GM19467 (cell line): ENCODE data around the gene NKAIN2.
"Not testable (repeated sequence)": the region's sequence is repeated elsewhere in the genome, so short reads cannot be mapped to it uniquely, and the experiment has no call there.

Experiments used
- ATAC-seq: cut with Tn5 transposase; IDR thresholded peaks from one replicate; pipeline ENCODE4 v1.9.1; 2021; ENCODE audit warnings: mild to moderate bottlenecking, moderate library complexity; ENCODE audit not compliant: unreplicated experiment

NKAIN2 gene

DNA sequence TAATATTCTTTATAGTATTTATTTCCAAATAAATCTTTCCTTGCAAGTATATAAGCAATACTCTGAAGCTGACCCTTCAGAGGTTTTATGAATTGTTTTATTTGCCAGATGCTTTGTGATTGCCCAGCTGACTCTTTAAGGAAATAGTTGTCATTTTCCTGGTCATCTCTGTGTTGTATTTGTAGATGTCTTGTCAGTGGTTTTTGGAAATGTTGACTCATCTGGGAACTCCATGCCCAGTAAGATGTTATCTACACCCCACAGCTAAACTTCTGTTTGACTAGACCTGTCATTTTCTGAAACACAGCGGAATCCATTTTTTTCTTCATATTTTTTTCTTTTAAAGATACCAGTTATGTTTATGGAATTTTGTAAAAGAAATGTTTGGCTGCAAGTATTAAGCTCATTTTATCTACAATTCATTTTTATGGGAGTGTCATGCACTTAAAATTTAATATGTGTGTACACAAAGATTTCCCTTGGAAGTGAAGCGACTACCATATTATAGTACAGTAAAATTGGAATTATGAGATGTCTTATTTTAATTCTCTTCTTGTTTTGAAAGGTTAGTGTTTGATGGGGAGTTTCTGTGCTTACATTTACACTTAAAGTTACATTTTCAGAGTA lies 491.0 kb downstream of the NKAIN2 start:
- no peak for ATAC-seq

DNA sequence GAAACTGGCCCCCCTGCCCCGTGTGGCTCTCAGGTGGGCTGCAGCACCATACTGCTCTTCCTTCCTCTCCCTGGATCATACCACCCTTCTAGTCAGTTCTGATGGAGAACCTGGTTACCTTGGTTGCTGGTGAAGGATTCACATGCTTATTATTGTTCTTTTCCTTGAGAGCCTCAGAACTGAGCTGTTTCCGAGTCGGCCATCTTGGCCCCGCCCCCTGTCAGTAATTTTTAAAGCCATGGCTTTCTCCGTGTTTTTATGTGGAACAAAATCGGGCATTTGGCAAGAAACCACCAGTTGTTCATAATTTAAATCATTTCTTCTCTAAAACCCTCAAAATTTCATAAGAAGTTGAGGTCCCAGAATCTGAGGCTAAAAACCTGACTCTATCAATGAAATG lies 493.8 kb downstream of the NKAIN2 start:
- no peak for ATAC-seq

DNA sequence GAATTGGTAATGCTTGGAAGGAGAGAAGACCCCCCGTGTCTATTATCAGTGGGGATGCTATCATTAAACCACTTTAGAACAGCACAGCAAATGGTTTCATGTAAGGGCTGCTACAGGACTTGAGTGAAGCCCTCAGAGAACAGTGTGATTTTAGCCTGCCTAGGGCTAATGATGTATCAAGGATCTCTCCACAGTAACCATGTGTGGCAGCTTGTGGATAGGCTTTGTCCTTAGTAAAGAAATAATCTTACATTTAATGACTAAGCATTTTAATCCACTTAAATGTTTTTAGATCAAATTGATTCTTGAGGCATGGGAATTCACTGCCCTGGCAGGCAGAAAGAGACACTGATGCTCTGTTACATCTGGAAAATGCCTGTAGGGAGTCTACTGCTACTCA lies 495.1 kb downstream of the NKAIN2 start:
- ATAC-seq, result no peak

DNA sequence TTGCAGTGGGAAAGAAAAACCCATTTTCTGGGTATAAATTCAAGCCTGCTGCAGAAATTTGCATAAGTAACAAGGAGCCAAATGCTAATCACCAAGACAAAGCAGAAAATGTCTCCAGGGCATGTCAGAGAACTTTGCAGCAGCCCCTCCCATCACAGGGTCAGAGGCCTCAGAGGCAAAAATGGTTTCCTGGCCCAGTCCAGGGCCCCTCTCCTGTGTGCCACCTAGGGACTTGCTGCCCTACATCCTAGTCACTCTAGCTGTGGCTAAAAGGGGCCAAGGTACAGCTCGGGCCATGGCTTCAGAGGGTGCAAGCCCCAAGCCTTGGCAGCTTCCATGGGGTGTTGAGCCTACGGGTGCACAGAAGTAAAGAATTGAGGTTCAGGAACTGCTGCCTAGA lies 497.2 kb downstream of the NKAIN2 start:
- ATAC-seq, result not testable (repeated sequence)

DNA sequence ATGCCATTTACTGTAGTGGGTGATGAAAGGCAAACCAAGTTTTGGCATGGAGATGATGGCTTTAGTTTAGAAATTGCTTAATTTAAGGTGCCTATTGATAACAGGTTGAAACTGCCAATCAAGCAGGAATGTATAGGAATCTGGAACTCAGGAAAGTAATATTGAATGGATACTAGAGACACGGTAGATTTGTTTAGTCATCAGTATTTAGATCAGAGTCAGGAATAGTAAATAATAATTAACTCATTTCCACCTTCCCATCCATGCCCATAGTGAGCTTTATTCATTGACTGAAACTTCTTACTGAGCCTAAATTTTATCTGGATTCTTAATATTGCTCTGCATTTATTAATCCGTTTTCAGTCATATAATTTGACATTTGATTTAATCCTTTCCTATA lies 500.3 kb downstream of the NKAIN2 start:
- no peak for ATAC-seq

DNA sequence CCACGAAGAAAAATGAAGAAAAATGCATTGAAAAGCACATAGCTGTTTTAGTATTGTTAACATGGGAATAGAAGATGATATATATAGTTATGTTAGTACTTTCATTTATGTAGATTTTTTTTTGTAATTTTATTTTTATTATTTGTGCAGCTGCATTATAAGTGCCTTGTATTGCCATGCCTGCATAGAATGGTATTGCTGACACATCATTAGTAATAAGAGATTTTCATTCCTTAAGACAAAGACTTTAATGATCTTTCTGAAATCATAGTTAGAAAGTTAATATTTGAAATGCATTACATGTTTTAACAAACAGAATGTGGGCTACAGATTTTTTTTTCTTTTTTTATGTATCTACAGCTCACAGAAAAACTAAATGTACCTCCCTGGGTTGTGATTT lies 506.5 kb downstream of the NKAIN2 start:
- no peak for ATAC-seq

DNA sequence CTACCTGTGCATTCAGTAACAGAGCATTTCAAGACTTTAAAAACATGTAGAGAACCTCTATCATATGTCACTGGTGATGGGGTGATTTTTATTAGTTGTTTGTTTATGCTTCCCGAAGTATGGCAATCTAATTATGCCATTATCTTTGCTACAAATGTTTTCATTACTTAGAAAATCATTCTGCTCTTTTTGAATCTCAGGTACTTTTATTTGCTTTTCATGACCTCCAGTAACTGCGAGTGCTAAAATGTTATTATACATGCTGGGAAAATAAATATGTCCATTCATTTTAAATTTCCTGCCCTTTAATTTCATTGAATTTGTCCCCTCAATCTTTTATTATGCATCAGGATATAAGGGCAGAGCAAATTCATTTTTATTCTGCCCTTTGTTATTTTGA lies 515.7 kb downstream of the NKAIN2 start:
- ATAC-seq, result no peak

DNA sequence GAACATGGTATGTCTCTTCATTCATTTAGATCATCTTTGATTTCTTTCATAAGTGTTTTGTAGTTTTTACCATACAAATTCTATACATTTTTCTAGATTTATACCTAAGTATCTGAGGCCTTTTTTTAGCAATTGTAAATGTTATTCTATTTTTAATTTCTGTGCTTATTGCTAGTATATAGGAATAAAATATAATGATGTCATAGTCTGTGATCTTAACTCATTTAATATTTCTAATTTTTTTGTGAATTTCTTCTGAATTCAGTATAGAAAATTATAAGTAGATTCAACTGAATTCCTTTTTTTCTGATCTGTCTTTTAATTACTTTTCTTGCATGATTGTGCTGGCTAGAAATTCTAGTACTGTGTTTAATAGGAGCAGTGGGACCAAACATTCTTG lies 520.6 kb downstream of the NKAIN2 start:
- no peak for ATAC-seq

DNA sequence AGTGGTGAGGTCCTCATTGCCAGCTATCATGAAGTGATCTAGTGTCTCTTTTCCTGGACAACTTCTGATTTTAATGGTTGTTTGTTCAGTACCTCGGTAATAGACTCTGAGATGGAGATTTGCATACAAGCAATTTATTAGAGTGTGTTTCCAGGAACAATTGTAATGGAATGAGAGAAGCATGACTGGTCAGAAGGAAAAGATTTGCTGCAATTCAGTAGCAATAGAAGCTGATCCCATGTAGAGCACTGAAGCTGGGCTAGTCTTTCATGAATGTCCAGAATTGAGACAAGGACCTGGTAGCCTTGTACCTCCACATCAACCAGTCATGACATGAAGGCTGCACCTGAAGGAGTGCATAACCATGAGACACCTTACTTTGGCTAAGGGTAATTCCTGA lies 526.5 kb downstream of the NKAIN2 start:
- no peak for ATAC-seq

DNA sequence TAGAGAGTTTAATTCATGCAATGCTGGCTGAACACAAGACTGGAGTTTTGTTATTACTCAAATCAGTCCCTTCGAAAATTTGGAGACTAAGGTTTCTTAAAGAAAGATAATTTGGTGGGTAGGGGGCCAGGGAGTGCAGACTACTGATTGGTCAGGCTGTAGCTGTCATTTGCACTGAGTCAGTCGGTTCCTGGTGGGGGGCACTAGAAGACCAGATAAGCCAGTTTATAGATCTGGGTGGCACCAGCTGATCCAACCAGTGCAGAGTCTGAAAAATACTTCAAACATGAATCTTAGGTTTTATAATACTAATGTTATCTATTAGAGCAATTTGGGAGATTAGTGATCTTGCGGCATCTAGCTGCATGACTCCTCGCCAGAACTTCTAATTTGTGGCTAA lies 530.7 kb downstream of the NKAIN2 start:
- ATAC-seq, result no peak

DNA sequence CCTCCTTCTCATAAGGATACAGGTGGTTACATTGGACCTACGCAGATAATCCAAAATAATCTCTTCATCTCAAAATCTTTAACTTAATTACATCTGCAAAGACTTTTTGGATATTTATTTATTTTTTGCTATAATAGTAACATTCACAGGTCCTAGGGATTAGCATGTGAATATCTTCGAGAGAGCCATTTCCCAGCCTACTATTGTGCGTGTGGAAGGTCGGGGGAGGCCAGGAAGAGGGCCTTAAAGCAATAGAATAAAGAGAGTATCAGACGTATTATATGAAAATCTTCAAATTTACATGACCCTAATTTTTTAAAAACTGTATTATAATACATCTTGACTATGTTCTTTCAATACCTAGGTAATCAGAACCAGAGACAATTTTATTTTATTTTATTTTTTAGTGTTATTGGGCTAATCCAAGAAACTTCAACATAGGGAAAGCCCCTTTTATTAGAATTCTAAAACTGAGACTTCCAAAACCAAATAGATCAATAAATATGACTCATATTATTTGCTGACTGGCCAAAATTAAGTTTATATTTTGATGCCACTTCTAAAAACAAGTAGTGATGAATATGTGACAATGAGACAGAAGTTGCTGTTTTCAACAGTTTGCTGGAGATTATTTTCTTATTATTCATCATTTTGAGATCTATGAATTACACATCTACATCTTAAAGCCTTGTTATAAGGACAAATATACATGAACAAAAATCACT lies 536.1 kb downstream of the NKAIN2 start:
- no peak for ATAC-seq

DNA sequence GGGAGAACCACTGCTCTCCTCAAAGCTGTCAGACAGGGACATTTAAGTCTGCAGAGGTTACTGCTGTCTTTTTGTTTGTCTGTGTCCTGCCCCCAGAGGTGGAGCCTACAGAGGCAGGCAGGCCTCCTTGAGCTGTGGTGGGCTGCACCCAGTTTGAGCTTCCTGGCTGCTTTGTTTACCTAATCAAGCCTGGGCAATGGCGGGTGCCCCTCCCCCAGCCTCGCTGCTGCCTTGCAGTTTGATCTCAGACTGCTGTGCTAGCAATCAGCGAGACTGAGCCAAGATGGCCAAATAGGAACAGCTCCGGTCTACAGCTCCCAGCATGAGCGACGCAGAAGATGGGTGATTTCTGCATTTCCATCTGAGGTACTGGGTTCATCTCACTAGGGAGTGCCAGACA lies 544.7 kb downstream of the NKAIN2 start:
- not testable (repeated sequence) for ATAC-seq

DNA sequence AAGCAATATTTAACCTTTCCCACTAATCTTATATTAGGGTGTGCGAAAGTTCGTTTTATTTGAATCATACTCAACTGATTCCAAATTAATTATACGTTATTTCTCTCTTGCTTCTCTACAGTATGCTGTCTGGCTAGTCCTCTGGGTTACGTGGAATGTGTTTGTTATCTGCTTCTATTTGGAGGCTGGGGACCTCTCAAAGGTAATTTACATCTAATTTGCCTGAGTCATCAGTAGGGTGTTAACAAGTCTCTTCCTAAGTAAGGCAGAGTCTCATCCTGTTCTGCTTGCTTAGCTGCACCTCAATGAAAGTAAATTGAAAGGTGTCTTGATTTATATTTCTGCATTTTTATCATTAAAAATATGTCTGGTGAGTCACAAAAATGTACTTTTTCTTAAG lies 551.5 kb downstream of the NKAIN2 start:
- ATAC-seq, result no peak

DNA sequence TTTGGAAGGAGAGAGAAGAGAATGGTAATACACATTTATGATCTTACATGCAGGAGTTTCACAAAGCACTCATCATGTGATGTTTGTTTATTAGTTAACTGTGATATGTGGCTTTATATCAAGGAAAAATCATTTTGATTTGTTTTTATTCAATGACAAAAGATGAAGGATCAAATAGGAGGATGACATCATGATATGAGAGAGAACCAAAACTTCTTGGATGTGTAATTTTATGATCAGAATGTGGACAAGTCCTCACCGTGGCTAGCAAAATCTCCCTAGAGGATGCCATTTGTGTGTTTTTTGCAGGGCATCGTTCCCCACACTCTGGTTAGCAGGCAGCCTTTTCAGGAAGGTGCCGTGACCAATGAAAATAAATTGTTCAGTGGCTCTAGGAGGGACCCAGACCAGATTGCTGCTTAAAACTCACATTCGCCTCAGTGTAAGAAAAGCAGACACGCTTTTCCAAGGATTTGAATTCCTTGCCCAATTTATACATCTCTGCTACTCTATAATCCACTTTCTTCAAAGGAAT lies 552.7 kb downstream of the NKAIN2 start:
- no peak for ATAC-seq

DNA sequence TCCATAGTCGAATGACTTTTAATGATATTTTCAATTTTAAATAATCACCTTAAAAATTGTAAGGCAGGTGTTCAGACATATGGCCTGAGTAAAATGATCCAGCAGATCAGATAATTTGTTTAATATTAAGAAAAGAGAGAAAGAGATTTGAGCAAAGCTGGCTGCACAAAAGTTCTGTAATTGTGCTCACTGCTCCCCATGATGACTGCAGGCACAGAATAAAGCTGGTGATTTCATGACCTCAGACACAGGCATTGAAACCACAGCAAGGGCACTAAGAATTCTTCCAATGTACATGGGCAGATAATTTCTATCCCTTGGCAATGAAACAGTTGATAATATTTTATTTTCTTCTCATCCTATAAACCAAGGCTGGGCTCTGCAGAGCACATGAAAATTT lies 553.1 kb downstream of the NKAIN2 start:
- no peak for ATAC-seq

DNA sequence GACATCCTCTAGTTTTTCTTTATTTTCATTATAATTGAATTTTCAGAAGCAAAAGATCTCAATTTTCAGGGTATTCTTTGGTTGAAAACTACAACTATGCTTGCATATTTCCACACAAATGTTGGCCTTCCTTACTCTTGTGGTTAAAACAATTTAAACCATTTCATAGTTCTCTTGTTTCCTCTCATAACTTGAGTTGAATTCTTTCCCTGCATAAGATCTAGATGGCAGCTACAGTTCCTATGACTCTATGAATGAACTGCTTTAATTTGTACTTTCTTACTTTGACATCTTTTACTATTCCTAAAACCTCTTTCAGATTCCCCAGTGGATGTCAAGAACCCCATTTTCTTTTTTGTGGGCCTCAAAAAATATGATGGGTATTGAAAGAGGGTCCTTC lies 564.5 kb downstream of the NKAIN2 start:
- ATAC-seq, result no peak

DNA sequence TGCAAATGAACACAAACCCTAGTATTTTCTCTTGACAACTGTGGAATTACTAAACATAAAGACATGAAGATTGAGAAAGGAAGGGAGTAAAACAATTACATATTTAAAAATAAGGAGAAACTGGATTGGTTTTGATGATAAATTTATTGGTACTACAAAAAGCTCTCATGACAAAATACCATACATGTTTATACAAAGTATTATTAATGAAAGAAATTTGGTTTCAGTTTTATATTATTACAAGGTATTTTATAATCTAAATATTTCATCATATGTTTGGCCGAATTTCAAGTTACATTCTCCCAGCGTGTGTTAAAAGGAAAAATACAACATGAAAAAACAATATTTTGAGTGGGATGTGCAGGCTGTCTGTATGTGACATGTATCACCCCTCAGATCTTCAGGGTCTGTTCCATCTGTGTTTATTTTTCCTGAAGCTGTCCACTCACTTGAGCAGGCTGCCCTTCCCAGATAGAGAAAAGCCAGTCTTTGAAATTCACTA lies 568.4 kb downstream of the NKAIN2 start:
- ATAC-seq, result no peak

DNA sequence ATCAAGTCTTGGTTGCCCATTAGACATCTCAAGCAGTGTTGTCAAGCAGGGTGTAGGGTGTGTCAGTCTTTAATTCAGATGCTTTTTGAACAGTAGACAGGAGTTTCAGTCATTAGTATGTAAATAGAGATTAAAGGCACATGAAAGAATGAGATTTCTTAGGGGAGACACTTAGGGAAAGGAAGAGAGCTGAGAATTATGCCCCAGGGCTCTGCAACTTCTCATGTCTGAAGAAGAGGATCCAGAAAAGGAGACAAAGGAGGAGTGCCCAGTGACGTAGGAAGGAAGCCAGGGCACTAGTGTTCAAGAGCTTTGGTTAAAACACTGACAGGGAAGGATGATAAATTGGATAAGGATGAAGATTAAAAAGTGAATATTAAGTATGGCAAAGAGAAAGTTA lies 569.7 kb downstream of the NKAIN2 start:
- ATAC-seq, result no peak

DNA sequence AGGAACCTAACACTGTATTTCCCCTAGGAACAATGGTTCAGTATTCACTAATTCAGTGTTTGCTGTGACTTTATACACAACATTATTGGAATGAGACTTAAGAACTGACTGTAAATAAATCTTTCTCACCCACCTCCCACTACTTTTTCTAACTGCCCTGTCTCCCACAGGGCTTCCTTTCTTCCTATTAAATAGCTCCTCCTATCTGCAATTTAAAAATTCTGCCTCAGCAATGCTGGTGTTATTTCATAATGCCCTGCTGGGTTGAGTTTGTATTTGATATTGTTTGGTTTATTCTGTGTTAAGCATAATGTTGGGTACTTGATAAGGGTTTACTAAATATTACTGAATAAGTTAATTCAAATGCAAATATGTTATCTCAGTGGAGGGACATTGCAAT lies 585.5 kb downstream of the NKAIN2 start:
- ATAC-seq, result no peak

DNA sequence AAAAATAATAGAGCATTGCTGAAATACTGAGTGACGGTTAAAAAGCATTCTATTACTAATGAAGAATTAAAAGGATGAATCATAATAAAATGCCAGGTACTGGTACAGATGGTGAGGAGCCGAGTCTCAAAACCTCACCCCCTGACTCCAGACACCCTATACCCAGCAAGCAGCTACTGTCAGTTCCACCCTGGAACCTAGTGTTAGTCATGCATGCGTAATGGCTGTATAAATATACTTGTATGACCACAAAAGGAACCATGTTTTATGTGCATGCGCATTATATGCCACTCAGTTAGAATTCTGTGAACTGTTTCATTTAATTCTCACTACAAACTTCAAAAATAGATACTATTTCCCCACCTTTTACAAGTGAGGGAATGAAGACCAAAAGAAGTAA lies 589.9 kb downstream of the NKAIN2 start:
- ATAC-seq, result no peak

DNA sequence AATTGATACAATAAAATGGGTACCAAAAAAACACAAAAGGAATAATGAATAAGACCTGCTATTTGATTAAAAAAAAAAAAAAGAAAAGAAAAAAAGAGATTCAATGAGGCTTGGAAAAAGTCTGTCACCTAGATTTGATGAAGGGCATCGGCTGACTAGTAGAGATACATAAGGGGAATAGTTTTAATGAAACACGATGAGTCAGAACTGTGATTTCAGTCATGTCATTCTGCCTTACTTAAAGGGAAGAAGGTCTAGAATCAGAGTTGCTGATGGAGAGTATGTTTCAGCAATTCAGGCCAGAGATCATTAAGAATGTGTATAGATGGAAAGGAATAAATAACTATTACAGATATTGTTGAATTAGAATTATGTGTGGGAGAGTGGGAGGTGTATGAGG lies 592.7 kb downstream of the NKAIN2 start:
- no peak for ATAC-seq

DNA sequence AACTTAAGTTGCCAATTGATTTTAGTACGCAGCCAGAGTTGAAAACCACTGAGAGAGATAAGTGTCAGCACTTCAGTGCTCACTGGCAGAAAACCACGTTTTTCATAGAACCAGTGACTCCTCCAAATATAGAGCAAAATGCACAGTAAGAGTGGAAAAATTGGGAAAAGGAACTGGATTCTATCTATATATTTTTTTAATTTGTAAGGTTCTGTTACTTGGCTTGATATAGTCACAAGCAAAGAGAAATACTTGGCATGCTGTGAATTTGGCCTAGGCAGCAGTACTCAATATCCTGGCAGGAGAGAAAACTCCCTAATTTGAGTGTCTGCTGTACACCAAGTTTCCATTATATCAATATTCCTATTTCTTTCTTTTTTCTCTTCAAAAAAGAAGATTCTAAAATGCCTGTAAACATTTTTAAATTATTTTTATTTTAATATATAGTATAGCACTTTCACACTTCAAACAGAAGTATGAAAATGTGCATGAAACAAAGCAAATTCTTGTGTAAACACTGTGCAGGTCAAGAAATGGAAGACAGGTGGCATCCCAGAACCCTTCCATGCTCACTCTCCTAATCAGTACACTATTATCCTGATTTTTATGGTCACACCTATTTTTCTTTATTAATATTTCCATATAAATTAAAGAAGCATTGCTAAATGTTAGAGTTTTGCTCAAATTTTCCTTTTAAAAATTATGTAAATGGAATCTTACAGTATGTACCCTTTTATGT lies 596.8 kb downstream of the NKAIN2 start:
- ATAC-seq, result no peak
